Testis (tissue), 2 donors: ENCODE measurements around the gene ZFPM1.

Experiments
- POLR2A ChIP-seq: fragments of 450-650 bp; IDR thresholded peaks from one replicate; pipeline ENCODE4 v1.6.1; 2017; ENCODE audit warnings: antibody characterized with exemption, mild to moderate bottlenecking, moderate library complexity
- TF ChIP-seq, protein P1 (sequence below), 3 experiments: fragments of 450-650 bp in 2 of 3; fragments of 200-600 bp in 1 of 3; sonication (generic) in 1 of 3; IDR thresholded peaks; one replicate each; pipeline ENCODE4 v1.5.1; 2016 to 2019; ENCODE audit warnings: antibody characterized with exemption in 3 of 3, mild to moderate bottlenecking in 2 of 3, moderate library complexity in 1 of 3

GRCh38 chr16:88441460-88441859 is 11.6 kb upstream of the ZFPM1 start:
- TF ChIP-seq, protein P1, sequence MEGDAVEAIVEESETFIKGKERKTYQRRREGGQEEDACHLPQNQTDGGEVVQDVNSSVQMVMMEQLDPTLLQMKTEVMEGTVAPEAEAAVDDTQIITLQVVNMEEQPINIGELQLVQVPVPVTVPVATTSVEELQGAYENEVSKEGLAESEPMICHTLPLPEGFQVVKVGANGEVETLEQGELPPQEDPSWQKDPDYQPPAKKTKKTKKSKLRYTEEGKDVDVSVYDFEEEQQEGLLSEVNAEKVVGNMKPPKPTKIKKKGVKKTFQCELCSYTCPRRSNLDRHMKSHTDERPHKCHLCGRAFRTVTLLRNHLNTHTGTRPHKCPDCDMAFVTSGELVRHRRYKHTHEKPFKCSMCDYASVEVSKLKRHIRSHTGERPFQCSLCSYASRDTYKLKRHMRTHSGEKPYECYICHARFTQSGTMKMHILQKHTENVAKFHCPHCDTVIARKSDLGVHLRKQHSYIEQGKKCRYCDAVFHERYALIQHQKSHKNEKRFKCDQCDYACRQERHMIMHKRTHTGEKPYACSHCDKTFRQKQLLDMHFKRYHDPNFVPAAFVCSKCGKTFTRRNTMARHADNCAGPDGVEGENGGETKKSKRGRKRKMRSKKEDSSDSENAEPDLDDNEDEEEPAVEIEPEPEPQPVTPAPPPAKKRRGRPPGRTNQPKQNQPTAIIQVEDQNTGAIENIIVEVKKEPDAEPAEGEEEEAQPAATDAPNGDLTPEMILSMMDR (IDR thresholded peaks at IDR 0.05): no peak
- TF ChIP-seq POLR2A: no peak
